Stimulated activated CD4-positive, alpha-beta T cell treated with anti-CD3 and anti-CD28 coated beads, Interleukin-4, amount 100 ng/mL, for 48 hours (primary cell): ENCODE measurements around the gene GSG1L.

Experiments used
- DNase-seq, 2 donors: peaks; one replicate each; pipeline ENCODE4 v3.0.0-alpha.2; 2020; ENCODE audit warnings: low read depth in 2 of 2

Gene GSG1L

DNA sequence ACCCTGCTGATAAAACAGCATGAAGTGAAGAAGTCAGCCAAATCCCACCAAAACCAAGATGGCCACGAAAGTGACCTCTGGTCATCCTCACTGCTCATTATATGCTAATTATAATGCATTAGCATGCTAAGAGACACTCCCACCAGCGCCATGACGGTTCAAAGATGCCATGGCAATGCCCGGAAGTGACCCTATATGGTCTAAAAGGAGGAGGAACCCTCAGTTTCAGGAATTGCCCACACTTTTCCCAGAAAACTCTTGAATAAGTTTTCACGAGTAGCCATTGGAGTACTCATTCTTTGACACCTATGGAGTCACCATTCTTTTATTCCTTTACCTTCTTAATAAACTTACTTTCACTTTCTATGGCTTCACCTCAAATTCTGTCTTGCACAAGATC is 44.3 kb downstream of the GSG1L start:
- DNase-seq = no peak

DNA sequence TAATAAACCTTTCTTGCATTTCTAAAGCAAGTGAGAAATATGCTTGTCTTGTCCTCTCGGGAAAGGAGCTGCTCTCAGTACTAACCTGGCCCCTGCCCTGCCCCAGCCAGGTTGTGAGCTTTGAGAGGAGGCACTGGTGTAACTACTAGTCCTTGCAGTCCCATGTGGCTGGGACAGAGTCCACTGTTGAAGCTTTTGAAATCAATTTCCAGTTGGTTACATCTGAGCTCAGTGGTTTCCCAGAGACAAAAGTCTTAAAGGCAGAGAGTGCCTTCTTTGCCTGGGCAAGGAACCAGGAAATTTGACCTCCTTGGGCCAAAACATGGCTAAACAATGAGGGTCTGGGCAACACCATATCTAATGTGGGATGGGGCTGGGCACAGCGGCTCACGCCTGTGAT is 48.7 kb downstream of the GSG1L start:
- no peak for DNase-seq

DNA sequence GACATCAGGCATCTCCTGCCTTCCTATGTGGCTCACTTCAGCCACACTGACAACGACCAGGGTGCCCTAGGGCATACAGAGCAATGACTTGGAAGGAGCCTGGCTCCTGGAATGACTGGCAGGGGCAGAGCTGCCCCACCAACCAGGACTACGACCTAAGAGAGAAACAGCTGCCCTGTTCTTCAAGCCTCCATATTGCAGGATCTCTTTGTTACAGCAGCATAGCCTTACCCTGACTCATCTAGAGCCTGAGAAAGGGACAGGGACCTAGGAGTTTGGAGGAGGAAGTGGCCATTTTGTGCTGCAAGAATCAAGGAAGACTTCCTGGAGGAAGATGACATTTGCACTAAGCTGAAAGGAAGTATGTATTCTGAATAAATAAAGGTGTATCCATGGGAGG is 49.6 kb downstream of the GSG1L start:
- no peak for DNase-seq

DNA sequence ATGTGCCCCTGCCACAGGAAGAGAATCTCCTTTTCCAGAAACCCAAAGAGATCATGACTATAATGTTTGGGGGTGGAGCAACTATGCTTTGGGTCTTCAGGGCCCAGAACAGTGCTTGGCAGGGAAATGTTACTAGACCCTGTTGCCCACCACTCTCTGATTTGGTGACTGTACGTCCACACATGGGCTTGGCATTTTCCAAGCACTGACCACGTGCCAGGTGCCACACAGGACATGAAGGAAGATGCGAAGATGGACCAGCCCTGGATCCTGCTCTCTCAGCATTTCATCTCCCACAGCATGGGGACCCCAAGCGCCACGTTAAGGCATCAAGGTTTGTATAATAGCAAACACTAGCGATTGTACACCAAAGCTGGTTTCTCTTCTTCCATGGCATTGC is 50.1 kb downstream of the GSG1L start:
- DNase-seq = no peak

DNA sequence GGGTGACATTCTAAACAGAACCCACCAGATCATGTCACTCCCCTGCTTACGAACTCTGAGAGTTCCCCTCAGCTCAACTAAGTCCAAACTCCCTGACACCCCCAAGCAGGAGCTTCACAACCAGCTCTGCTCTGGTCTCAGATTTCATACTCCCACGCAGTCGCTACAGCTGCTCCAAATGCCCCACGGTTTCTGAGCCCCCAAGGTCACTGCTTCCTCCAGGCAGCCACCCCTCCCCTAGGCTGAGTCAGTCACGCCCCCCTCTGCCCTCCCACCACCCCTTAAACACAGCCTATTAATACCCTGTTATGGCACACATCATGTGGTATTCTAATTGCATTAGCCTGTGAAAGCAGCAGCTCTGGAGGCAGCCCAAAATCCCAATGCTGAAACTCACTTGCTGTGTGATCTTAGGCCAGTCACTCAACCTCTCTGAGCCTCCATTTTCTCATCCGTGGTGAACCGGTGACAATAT is 51.5 kb downstream of the GSG1L start:
- no peak for DNase-seq

DNA sequence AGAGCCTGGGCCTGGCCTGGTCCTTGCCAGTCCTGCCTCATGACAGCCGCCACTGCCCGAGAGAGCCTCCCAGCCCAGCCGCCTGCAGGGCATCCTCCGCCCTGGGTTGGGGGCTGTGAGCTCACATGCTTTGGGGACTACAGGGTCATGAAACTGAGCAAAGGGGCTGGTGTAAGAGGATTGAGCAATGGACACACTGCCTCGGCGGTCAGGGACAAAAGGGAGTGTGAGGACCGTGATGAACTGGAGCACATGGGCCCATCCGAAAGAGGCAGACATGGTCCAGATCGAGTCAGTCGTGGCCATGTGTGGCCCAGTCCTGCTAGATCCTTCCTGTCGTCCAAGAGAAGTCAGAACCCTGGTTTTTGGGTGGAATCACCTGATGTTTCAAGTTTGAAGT is 52.3 kb downstream of the GSG1L start:
- DNase-seq = no peak

DNA sequence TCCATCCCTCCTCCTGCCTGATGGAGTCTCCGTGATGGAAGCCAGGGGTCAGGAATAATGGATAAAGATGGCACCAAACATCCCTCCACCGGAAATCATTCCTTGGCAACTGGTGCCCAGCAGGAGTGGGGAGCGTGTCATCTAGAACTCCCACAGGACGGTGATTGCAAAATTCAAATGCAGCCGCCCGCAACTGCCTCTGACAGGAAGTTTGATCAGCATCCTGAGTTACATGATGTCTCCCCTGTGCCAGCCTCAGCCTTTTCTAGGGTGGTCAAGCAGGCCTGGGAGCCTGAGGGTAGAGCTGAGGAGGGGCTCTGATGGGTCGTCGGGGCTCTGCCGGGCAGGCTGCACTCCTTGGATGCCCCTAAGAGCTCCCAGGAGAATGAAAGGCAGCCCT is 52.8 kb downstream of the GSG1L start:
- no peak for DNase-seq

DNA sequence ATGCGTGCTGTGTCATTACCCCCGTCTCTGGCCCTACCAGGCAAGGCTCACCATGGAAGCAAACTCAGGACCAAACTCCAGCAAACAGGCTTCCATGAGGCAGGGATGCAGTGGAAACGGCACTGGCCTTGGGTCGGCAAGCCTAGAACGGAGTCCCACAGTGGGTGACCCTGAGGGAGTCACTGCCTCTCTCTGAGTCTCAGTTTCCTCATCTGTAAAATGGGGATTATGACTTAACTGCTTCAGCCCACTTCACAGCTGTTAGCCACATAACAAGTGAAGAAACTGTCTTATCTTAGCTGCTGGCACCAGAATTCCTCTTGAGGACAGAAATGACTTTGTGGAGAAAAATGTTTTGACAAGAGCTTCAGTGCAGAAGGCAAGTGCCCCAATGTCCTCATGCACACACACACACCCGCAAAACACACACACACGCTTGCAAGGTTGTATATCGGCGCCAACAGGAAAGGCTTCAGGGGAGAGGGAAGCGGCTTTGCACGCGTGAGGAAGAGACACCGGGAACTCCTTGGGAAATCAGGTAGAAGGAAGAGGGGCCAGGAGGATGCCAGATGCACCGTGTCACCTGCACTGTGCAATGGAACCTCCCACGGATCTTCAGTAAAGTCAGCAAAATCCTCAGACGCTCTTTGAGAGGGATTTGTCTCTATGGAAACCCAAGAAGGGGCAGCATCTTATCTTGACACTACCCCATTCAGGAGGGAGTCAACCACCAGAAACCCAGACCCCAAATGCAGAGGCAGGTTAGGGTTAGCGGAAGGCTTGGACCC is 53.7 kb downstream of the GSG1L start:
- DNase-seq = no peak

DNA sequence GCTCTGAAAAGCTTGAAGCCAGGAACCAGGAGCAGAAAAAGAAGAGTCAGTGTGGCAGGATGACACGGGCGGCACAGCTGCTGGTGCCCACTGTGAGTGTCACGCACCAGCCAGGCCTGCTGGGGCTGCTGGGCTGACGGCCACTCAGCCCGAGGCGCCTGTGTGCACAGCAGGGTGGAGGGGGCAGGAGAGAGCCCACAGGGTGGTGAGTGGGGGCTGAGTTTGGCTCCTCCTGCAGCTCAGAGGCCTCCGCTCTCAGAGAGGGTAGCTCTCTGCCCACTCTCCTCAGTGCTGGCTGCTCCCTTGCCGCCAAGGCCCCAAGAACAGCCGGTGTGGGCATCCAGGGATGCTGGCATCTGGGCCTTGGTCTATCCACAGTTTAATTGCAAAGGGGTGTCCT is 59.6 kb downstream of the GSG1L start:
- DNase-seq = no peak

DNA sequence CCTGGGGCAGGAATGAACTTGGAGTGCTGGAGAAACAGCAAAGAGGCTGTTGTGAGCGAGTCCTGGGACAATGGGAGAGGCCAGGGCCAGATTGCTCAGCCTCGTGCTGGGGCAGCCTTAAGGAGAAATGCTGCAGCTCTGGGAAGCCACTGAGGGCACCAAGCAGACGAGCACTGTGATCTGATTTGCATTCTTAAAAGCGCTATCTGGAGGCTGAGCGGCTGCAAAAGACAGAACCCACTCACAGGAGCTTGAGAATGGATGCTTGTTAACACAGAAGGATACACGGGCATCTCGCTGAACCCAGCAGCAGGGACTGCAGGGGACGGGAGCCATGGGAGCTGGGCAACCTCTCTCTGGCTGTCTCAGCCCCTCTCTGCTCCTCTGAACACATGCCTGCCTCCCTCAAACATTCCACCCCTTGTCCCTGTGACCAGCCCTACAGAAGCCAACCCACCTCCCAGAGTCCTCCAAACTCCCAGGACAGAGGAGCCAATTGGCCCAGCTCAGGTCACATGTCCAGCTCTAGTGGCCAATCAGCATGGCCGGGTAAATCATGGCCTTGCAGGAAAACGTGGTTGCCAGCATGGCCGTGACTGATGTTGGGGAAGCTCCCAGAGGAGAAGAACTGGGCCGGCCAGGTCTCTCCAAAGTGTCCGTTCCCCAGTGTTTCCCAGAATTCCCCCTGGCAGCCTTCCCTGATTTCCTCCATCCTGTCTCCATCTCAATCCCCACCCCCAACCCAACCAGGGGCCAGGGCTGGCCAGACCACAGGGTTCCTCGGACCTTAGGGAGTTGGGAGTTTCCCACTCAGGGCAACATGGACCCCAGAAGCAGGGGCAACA is 60.3 kb downstream of the GSG1L start:
- DNase-seq = no peak

DNA sequence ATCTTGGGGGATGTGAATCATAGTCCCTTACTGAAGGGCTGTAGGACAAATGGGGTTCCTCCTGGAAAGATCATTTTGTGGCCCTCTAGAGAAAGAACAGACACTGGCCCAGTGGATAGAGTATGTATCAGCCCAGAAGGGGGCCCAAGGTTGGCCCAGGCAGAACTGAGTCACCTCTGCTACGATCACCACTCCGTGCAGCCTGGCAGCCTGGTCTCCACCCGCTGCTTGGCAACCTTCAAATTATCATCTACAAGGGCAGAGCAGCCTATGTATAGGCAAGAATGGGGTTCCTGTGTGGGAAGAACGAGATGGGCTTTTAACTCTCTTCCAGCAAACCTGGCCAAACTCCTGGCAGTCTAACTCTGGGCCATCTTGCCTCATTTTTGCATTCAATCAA is 61.9 kb downstream of the GSG1L start:
- DNase-seq = no peak

DNA sequence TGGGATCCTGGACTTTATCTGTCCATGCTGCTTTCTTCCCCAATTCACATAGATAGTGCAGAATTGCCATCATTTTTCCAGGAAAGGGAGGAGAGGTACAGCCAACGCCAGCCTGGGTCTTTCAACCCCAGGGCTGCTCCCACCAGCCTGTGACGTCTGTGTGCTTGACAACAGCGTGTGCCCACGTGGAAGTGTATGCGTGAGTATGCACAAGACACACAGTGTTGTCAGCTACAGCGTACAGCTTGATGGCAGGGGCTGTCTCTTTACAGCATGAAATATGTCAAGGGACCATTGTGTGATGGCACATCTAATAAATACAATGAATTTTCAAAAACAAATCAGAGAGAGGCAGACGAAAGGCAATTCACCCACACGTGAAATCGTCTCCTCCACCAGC is 62.3 kb downstream of the GSG1L start:
- DNase-seq = no peak

DNA sequence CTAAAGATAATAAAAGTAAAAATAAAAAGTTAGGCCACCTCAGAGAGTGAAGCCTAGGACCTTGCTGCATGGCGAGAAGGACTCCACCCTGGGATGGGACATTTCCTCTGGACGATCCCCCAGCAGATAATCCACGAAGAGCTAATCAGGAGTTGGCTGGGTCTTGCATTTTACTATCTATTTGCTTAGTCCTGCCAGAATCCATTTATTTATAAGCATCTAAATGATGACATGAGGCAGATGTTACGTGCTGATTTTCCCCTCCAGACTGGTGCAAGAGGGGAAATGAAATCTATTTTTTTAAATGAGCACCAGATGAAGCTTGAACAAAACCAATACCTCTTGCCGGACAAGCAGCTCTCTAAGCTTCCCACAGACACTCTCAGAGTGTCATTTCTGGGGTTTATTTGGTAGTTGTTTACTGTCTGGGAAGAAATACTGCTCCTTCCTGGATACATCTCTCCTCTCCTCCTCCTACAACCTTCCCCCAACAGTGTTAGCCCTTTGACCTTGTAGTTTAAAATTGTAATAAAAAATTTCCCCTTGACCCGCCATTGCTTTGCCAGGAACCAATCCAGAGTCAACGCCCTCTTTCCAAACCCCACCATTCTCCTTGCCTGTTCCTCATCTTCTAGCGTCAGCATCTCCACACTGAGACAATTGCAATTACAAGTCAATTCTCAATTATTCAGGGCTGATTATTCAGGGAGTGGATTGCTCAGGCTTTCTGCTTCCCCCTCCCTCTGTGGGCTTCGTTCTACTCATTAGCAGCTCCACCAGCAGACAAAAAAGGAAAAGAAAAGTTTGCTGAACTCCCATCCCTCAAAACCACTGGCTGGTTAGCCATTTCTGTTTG is 63.0 kb downstream of the GSG1L start:
- no peak for DNase-seq

DNA sequence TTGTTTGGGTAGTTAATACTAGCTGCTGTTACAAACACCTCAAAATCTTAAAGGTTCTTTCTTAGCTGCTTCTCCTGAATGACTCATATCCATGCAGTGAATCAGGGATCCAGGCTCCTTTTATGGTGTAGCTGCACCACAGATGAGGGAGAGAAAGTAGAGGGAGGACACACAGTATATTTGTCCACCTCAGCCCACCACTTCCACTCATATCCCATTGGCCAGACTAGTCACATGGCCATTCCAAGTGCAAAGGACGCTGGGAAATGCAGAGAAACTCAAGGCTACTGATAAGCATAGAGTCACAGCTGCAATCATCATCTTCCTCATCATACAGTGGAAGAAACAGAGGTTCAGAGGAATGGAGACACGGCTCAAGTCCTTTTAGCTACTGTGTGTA is 63.8 kb downstream of the GSG1L start:
- DNase-seq = no peak

DNA sequence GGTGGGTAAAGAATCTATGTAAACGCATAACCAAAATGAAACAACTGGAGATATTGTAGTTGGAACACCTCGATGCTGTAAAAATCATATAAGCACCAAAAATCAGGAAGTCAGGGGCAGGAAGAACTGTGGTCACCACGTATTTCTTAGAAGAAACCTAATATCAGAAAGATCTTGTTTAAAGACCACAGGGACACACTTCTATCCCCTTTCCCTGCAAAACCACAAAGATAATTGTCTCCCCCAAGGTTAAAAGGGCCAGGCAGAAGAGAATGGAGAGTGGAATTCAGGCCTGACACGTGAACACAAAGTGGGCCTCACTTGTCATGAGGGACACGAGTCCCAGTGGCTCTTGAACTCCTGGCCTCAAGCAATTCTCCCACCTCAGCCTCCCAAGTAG is 68.1 kb downstream of the GSG1L start:
- DNase-seq = no peak

DNA sequence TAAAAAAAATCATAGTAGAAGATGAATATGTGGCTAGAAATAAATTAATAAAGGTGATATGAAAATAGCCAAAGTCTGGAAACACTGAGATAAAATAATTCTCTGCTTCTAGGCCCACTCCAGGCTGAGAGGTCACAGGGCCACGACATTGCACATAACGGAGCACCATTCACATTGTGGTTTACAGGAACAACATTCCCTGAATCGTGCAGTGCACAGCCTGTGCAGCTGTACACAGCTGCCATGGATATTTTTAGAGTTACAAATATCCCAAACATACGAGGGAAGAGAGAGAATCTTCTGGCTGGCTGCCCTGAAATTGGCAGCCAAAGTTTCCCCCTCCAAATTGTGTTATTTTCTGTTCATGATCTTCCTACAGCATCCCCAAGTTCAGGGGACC is 68.8 kb downstream of the GSG1L start:
- no peak for DNase-seq

DNA sequence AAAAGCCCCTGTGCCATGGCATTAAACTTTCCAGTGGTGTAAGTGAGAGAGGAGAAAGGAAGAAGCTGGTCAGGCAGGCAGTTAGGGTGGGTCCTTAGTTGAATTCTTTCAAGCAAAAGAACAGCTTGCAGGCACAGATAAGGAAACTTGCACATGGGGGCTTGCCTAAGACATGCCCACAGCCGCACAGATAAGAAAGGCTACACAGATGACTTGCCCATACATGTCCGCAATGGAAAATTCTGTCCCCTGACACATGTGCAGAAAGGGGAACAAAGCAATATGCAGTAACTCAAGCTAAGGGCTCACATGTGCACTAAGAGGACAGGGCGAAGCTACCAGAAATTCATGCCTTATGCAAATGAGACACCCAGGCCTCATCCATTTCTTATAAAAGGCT is 69.9 kb downstream of the GSG1L start:
- no peak for DNase-seq

DNA sequence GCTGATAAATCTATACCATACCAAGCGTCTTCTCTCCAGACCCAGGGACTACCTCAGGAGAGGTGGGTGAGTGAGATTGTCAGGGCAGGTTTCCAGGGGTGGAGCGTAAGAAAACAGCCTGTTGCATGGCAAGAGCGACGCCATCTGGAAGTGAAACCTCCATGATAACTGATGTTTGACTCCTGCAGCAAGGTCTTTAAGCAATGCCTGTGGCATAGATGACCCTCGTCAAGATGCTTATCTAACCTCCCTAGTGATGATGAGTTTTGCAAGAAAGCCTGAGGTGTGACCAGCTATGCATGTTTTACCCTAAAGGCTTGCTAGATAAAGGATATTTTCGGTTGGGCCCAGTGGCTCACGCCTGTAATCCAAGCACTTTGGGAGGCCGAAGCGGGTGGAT is 71.6 kb downstream of the GSG1L start:
- DNase-seq = no peak

DNA sequence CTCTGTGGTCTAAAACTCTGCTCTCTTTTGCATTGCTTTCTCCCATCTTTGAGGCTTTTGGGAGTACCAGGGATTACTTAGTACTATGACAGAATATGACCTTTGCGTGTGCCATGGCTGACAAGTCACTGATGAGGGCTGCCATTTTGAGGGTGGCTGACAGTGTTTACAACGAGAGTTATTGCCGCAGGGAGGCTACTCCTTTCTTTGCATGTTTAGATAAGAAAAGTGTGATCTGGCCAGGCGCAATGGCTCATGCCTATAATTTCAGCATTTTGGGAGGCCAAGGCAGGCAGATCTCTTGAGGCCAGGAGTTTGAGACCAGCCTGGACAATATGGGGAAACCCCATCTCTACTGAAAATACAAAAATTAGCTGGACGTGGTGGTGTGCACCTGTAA is 77.5 kb downstream of the GSG1L start:
- no peak for DNase-seq

DNA sequence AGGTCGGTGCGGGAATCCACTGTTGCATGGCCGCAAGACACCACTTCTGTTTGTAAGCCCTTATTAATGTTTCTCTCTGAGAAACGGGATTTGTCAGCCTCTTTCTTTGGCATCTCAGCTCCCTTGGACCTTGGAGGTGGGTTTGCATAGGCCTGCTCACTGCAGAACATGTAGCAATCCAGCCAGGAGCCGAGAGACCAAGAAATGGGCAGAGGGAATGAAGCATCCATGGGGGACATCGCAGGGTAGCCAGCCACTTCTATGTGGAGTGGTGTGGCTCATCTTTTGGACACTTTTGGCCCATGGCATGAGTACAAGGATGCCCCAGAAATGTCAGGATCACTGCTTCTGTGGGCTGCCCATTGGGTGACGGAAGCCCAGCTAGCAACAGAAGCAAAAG is 79.4 kb downstream of the GSG1L start:
- no peak for DNase-seq

DNA sequence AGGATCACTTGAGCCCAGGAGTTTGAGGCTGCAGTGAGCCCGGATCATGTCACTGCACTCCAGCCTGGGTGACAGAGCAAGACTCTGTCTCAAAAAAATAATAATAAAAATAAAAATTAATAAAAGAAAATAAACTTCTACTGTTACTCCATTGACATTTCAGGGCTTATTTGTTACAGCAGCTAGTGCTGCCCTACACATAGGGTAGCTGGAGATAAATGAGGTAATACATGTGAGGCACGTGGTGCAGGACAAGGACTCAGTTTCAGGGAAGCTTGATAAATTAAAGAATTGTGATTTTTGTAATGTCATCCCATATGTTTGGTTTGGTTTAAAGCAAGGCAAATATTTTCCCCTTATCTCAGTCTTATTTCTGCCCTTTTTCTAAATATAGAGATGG is 80.3 kb downstream of the GSG1L start:
- DNase-seq = no peak

DNA sequence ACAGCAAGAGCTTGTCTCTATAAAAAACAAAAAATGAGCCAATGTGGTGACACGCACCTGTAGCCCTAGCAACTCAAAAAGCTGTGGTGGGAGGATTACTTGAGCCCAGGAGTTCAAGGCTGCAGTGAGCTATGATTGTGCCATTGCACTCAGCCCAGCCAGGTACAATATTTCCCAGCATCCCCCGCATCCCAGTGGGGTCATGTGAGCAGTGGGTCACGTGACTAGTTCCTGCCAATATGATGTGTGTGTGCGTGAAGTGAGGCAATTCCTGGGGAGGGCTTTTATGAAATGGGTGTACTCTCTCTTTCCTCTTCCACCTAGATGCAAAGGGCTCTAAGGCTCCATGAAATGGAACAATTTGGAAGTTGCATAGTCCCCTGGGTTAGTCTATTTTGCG is 81.3 kb downstream of the GSG1L start:
- DNase-seq = no peak
